SK-N-SH treated with all-trans-retinoic acid at 6 μM for 48 hours (cell line): ENCODE results near the gene SERPINA7.

ENCODE experiments used
- ATAC-seq: fragments of 200-7000 bp; cut with Tn5 transposase; 3 replicates; pipeline ENCODE4 v1.9.1; 2020; ENCODE audit warnings: mild to moderate bottlenecking, moderate library complexity
- ARNTL ChIP-seq: fragments of 450-650 bp; formaldehyde crosslinking; IDR thresholded peaks from 2 replicates; pipeline ENCODE4 v1.5.0; 2020; ENCODE audit warnings: low read depth, mild to moderate bottlenecking, moderate library complexity, borderline replicate concordance
- BACH2 ChIP-seq: fragments of 250-450 bp; sonication (Bioruptor Pico); IDR thresholded peaks from 2 replicates; pipeline ENCODE4 v1.9.0; 2021; ENCODE audit warnings: mild to moderate bottlenecking, borderline replicate concordance
- CSDC2 ChIP-seq: fragments of 250-450 bp; sonication (Bioruptor Pico); IDR thresholded peaks from 2 replicates; pipeline ENCODE4 v1.5.0; 2020; ENCODE audit warnings: mild to moderate bottlenecking, moderate library complexity
- ESRRG ChIP-seq: fragments of 250-450 bp; sonication (Bioruptor Pico); IDR thresholded peaks from 2 replicates; pipeline ENCODE4 v1.6.1; 2021; ENCODE audit warnings: mild to moderate bottlenecking
- GLIS3 ChIP-seq: fragments of 250-450 bp; sonication (Bioruptor Pico); IDR thresholded peaks from 2 replicates; pipeline ENCODE4 v1.5.0; 2020; ENCODE audit warnings: mild to moderate bottlenecking, moderate library complexity
- ISL1 ChIP-seq: fragments of 250-450 bp; sonication (Bioruptor Pico); IDR thresholded peaks from 2 replicates; pipeline ENCODE4 v2.1.2; 2022; ENCODE audit warnings: mild to moderate bottlenecking, moderate library complexity
- PPARA ChIP-seq: fragments of 250-450 bp; sonication (Bioruptor Pico); IDR thresholded peaks from 2 replicates; pipeline ENCODE4 v1.5.0; 2020; ENCODE audit warnings: mild to moderate bottlenecking, borderline replicate concordance
- SNAI2 ChIP-seq: fragments of 250-450 bp; sonication (Bioruptor Pico); IDR thresholded peaks from 2 replicates; pipeline ENCODE4 v1.5.0; 2020; ENCODE audit warnings: mild to moderate bottlenecking, moderate library complexity
- TCF4 ChIP-seq: fragments of 250-450 bp; sonication (Bioruptor Pico); IDR thresholded peaks from 2 replicates; pipeline ENCODE4 v1.8.0; 2021; ENCODE audit warnings: mild to moderate bottlenecking, moderate library complexity, borderline replicate concordance
- TOX ChIP-seq: fragments of 250-450 bp; sonication (Bioruptor Pico); IDR thresholded peaks from 2 replicates; pipeline ENCODE4 v1.8.0; 2021; ENCODE audit warnings: mild to moderate bottlenecking, moderate library complexity, borderline replicate concordance
- ZC3H10 ChIP-seq: fragments of 250-450 bp; sonication (Bioruptor Pico); IDR thresholded peaks from 2 replicates; pipeline ENCODE4 v1.5.1; 2021; ENCODE audit warnings: mild to moderate bottlenecking, moderate library complexity
- ZFP3 ChIP-seq: fragments of 250-450 bp; sonication (Bioruptor Pico); IDR thresholded peaks from 2 replicates; pipeline ENCODE4 v1.5.0; 2020; ENCODE audit warnings: mild to moderate bottlenecking, moderate library complexity
- ZFP30 ChIP-seq: fragments of 450-650 bp; formaldehyde crosslinking; IDR thresholded peaks from 2 replicates; pipeline ENCODE4 v1.5.0; 2022; ENCODE audit warnings: mild to moderate bottlenecking, moderate library complexity
- ZNF565 ChIP-seq: fragments of 450-650 bp; formaldehyde crosslinking; conservative IDR thresholded peaks from 2 replicates; pipeline ENCODE4 v1.5.0; 2020; ENCODE audit warnings: low read depth, mild to moderate bottlenecking, moderate library complexity
- ZNF70 ChIP-seq: fragments of 450-650 bp; formaldehyde crosslinking; IDR thresholded peaks from 2 replicates; pipeline ENCODE4 v1.5.0; 2020; ENCODE audit warnings: mild to moderate bottlenecking, moderate library complexity
- ZNF8 ChIP-seq: fragments of 450-650 bp; formaldehyde crosslinking; IDR thresholded peaks from 2 replicates; pipeline ENCODE4 v1.5.0; 2020; ENCODE audit warnings: mild to moderate bottlenecking, moderate library complexity
- TF ChIP-seq, protein P1 (sequence below): fragments of 250-450 bp; sonication (Bioruptor Pico); IDR thresholded peaks from 2 replicates; pipeline ENCODE4 v1.5.1; 2020; ENCODE audit warnings: low read depth, mild to moderate bottlenecking, moderate library complexity
- TF ChIP-seq, protein P2 (sequence below): fragments of 250-450 bp; sonication (Bioruptor Pico); IDR thresholded peaks from 2 replicates; pipeline ENCODE4 v1.8.0; 2021; ENCODE audit warnings: low read depth, mild to moderate bottlenecking, moderate library complexity, borderline replicate concordance
- TF ChIP-seq, protein P3 (sequence below): fragments of 250-450 bp; sonication (Bioruptor Pico); IDR thresholded peaks from 2 replicates; pipeline ENCODE4 v1.5.1; 2021; ENCODE audit warnings: mild to moderate bottlenecking, moderate library complexity
- TF ChIP-seq, protein P4 (sequence below): fragments of 250-450 bp; sonication (Bioruptor Pico); IDR thresholded peaks from 2 replicates; pipeline ENCODE4 v1.8.0; 2020; ENCODE audit warnings: mild to moderate bottlenecking, moderate library complexity, borderline replicate concordance

SERPINA7 gene

DNA sequence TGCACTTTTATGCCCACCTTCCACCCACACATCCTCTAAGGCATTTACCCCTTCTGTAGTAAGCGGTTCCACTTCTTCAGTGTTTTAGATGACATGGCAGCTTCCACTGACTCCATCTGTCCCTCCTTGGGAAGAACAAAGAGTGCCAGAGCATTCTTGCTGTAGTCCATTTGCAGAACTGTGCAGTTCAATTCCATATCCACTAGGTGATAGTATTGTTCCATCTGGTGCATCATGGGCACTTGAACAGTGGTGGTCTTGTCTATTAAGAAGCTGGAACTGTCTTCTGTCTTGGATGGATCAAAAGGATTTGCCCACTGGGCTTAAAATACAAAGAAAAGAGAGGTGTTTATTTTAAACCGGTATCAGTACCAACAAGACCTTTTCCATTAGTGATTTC lies 3.5 kb downstream of the SERPINA7 start:
- ATAC-seq: no peak; the same call in 2 of the 3 replicates
- TF ChIP-seq ESRRG (CRISPR knock-in tag) (no peak), SNAI2 (CRISPR knock-in tag) (no peak)

DNA sequence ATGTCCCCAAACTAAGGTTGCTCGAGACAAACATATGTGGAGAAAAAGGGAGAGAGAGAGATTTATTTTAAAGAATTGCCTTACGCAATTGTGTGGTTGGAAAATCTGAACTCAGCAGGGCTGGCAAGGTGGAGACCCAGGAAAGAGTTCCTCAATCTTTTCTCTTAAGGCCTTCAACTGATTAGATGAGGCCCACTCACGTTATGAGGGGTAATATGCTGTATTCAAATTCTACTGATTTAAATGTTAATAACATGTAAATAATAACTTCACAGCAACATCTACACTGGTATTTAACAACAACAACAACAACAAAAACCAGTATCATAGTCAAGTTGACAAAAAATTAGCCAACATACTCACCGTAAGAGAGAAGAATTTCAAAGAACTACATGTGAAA lies 14.6 kb downstream of the SERPINA7 start:
- ATAC-seq: no peak
- TF ChIP-seq ISL1 (CRISPR knock-in tag) (no peak), CSDC2 (no peak), TOX (CRISPR knock-in tag) (no peak), ESRRG (CRISPR knock-in tag) (no peak), SNAI2 (CRISPR knock-in tag) (no peak), ZNF70 (CRISPR knock-in tag) (no peak), TCF4 (CRISPR knock-in tag) (no peak), PPARA (CRISPR knock-in tag) (no peak), ARNTL (CRISPR knock-in tag) (no peak), GLIS3 (CRISPR knock-in tag) (no peak), ZFP3 (CRISPR knock-in tag) (no peak), BACH2 (CRISPR knock-in tag) (no peak)
- TF ChIP-seq, protein P1, sequence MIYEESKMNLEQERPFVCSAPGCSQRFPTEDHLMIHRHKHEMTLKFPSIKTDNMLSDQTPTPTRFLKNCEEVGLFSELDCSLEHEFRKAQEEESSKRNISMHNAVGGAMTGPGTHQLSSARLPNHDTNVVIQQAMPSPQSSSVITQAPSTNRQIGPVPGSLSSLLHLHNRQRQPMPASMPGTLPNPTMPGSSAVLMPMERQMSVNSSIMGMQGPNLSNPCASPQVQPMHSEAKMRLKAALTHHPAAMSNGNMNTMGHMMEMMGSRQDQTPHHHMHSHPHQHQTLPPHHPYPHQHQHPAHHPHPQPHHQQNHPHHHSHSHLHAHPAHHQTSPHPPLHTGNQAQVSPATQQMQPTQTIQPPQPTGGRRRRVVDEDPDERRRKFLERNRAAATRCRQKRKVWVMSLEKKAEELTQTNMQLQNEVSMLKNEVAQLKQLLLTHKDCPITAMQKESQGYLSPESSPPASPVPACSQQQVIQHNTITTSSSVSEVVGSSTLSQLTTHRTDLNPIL (CRISPR knock-in tag): no peak
- TF ChIP-seq, protein P2, sequence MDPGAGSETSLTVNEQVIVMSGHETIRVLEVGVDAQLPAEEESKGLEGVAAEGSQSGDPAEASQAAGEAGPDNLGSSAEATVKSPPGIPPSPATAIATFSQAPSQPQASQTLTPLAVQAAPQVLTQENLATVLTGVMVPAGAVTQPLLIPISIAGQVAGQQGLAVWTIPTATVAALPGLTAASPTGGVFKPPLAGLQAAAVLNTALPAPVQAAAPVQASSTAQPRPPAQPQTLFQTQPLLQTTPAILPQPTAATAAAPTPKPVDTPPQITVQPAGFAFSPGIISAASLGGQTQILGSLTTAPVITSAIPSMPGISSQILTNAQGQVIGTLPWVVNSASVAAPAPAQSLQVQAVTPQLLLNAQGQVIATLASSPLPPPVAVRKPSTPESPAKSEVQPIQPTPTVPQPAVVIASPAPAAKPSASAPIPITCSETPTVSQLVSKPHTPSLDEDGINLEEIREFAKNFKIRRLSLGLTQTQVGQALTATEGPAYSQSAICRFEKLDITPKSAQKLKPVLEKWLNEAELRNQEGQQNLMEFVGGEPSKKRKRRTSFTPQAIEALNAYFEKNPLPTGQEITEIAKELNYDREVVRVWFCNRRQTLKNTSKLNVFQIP: no peak

DNA sequence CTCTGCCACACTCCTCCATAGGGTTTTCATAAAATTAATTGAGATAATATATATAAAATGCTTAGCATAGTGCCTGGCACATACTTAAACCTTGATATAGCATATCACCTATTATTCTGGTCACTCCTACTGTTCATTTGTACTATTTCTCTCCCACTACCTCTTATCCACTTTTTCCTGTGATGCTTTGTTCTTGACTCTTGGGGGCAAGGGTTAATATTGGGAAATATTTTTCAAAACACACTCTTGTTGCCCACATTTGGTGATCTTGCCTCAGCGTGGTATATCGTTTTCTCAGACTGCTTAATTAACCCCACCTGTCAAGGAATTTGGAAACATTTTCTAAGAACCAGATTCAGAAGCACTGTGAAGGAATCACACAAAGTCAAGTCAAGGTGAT lies 16.3 kb downstream of the SERPINA7 start:
- TF ChIP-seq ZNF565 (CRISPR knock-in tag) (no peak), ZC3H10 (CRISPR knock-in tag) (no peak), CSDC2 (no peak), ISL1 (CRISPR knock-in tag) (no peak), ZFP30 (CRISPR knock-in tag) (no peak), ZNF70 (CRISPR knock-in tag) (no peak), ZFP3 (CRISPR knock-in tag) (no peak), SNAI2 (CRISPR knock-in tag) (no peak), ESRRG (CRISPR knock-in tag) (no peak), ZNF8 (no peak), ARNTL (CRISPR knock-in tag) (no peak), TCF4 (CRISPR knock-in tag) (no peak)
- TF ChIP-seq, protein P3, sequence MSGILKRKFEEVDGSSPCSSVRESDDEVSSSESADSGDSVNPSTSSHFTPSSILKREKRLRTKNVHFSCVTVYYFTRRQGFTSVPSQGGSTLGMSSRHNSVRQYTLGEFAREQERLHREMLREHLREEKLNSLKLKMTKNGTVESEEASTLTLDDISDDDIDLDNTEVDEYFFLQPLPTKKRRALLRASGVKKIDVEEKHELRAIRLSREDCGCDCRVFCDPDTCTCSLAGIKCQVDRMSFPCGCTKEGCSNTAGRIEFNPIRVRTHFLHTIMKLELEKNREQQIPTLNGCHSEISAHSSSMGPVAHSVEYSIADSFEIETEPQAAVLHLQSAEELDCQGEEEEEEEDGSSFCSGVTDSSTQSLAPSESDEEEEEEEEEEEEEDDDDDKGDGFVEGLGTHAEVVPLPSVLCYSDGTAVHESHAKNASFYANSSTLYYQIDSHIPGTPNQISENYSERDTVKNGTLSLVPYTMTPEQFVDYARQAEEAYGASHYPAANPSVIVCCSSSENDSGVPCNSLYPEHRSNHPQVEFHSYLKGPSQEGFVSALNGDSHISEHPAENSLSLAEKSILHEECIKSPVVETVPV (CRISPR knock-in tag): no peak
- TF ChIP-seq, protein P1 (CRISPR knock-in tag): no peak
- TF ChIP-seq, protein P4, sequence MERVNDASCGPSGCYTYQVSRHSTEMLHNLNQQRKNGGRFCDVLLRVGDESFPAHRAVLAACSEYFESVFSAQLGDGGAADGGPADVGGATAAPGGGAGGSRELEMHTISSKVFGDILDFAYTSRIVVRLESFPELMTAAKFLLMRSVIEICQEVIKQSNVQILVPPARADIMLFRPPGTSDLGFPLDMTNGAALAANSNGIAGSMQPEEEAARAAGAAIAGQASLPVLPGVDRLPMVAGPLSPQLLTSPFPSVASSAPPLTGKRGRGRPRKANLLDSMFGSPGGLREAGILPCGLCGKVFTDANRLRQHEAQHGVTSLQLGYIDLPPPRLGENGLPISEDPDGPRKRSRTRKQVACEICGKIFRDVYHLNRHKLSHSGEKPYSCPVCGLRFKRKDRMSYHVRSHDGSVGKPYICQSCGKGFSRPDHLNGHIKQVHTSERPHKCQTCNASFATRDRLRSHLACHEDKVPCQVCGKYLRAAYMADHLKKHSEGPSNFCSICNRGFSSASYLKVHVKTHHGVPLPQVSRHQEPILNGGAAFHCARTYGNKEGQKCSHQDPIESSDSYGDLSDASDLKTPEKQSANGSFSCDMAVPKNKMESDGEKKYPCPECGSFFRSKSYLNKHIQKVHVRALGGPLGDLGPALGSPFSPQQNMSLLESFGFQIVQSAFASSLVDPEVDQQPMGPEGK (CRISPR knock-in tag): no peak
- TF ChIP-seq, protein P2: no peak
- no peak for ATAC-seq
